NCI-H748 (cell line): ENCODE data around the gene EXOC3L4.
"Not testable (repeated sequence)": the region's sequence is repeated elsewhere in the genome, so short reads cannot be mapped to it uniquely, and the experiment has no call there.

Experiments used
- DNase-seq: peaks from one replicate; lab custom pipeline; 2025; ENCODE audit not compliant: unreplicated experiment; lab: John Stamatoyannopoulos, UW

Gene EXOC3L4

DNA sequence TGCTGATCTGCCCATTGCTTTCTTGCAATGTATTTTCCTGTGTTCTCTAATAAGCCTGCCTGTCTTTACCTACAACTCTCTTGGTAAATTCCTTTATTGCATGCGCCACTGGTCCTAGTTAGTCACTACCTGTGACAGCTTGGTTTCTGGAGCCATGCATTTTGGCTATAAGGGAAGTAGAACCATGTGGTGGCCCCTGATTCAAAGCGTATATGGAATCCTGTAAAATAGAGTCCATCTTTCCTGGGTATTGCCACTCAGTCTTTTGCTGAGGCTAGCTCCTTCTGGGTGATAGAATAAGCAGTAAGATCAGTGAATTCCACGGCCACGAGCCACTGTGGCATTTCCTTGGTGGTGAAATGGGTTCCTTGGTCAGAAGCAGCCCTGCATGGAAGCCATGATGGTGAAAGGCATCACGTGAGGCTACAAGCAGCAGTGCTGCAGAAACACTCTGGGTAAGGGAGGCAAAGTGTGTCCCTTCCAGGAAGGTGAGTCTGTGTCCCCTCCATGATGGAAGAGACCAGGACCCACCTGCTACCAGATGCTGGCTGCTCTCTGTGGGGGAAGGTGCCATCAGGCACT lies 48.3 kb downstream of the EXOC3L4 start:
- DNase-seq: no peak

DNA sequence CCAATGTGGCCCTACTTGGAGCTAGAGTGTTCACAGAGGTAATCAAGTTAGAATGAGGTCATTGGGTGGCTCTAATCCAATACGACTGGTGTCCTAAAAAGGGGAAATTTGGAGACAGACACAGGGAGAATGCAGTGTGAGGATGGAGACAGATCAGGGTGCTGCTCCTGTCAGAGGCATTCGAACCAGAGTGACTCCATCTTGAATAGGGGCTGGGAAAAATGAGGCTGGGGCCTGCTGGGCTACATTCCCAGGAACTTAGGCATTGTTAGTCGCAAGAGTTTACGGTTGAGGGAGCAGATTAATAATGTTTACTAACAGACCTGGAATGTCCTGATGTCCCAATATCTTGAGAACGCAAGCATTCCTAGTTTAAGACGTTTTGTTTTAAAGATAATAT lies 49.0 kb downstream of the EXOC3L4 start:
- no peak for DNase-seq

DNA sequence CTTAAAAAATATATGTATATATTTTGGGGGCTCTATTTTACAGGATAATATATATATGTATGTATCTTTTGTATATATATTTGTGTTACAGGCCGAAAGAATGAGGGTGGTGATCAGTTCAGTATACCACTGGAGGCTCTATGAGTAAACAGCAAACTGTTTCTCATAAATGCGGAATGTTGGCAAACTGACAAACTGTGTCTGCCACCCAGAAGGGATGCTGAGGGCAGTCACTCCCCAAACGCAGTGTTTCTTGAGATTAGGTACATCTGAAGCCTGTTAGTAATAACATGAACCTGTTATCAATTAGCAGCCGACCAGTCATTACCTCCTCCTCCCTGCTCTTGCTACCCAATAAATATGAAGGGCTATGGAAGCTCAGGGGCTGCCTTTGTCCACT lies 49.6 kb downstream of the EXOC3L4 start:
- no peak for DNase-seq

DNA sequence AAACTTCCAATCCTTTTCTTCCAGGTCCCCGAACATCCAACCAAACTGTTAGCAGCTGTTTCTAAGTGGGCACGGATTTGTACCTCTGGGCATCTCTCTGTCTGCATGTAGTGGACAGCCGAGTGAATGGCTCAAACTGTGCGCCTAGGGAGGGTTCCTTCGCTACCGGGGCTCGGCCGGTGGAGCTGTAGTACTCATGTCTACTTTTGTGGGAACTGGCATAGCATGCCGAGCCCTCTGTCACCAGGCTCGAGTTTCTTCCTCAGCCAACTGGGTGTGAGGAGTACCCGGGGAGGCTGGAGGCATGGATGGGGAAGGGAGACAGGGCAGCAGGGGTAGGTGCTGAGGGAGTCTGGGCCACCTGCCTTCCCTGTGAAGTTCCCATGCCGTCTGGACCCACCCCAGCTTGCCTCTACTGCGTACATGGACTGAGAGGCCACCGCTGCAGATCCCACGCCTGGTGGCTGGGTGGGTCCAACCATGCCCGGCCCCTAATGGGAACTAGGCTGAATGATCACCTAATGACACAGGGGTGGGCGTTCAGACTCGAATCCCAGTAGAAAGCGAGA lies 51.7 kb downstream of the EXOC3L4 start:
- no peak for DNase-seq

DNA sequence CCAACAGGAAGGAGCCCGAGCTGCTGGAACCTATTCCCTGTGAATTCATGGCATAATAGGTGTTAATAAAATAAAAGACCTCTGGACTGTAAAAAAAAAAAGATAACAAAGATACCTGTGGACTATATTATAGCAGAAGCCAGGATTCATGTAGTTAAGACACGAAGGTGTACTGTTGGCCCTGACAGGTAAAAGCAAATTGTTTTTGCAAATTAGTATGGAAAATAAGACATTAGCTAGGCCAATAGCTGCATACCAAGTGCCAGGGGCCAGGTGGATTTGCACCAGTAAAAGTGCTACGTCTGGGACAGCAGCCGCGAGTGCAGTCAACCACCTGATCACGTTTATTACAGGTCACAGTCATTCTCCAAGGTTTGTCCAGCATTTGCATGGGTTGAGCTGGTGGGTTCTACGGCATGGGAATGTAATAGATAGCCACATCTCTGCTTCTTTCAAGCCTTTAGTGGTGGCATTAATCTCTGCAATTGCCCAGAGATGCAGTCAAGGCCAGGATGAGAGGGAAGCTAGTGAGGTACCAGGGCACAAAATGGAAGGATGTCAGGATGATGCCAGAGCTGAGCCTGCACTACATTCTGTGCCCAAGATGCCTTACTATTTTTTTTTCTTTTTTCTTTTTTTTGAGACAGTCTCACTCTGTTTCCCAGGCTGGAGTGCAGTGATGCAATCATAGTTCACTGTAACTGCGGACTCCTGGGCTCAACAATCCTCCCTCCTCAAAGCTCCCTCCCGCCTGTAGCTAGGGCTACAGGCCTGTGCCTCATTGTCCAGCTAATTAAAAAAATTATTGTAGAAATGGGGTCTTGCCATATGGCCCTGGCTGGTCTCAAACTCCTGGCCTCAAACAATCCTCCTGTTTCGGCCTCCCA lies 55.1 kb downstream of the EXOC3L4 start:
- DNase-seq: no peak

DNA sequence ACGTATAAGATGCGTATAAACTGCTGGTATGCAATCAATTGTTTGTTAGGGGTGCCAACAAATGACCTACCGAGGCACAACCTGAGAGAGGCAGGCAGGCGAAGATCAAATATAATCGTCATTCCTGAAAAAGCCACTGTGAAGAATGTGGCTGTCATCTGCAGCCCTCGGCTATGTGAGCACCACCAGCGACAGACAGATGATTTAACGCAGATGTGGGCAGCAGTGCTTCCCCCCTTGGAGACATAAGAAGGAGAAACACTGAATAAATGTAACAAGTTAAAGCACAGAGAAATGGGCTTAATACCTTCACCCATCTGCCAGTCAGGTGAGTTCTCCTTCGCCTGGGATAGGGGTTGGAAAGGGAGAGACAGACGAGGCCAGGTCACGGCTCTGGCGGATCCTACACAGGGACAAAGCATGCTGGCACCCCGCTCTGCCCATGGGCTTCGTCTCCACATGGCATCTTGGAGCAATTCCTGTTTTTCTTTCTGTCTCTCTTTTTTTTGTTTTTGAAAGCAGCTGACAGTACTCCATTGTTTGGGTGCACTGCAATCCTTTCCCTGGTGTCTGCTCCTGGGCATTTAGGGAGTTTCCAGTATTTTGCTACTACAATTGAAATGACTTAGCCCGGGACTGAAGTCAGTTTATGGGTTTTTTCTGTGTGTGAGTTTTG lies 56.9 kb downstream of the EXOC3L4 start:
- no peak for DNase-seq

DNA sequence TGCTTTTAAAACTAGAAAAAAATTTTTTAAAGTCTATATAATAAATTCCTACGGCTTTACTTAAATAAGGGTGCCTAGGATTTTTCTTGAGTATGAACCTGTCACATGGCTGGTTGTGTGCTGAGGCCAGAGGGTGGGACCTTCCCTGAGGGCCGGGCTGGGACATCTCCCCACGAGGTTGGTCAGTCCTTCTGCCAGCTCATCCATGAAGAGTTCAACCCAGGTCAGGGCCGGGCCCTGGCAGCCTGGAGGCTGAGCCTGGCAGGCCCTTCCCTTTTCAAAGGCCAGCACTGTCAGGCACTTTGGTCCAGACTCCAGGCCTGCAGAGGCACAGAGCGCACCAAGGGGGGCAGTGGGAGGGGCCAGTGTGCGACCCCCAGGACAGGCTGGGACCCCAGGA lies 60.5 kb downstream of the EXOC3L4 start:
- no peak for DNase-seq

DNA sequence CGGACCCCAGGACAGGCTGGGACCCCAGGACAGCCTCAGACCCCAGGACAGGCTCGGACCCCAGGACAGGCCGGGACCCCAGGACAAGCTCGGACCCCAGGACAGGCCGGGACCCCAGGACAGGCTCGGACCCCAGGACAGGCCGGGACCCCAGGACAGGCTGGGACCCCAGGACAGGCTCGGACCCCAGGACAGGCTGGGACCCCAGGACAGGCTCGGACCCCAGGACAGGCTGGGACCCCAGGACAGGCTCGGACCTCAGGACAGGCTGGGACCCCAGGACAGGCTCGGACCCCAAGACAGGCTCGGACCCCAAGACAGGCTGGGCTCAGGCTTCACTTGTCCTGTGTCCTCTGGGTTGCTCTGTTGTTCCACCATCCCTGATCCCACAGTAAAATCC lies 60.9 kb downstream of the EXOC3L4 start:
- not testable (repeated sequence) for DNase-seq

DNA sequence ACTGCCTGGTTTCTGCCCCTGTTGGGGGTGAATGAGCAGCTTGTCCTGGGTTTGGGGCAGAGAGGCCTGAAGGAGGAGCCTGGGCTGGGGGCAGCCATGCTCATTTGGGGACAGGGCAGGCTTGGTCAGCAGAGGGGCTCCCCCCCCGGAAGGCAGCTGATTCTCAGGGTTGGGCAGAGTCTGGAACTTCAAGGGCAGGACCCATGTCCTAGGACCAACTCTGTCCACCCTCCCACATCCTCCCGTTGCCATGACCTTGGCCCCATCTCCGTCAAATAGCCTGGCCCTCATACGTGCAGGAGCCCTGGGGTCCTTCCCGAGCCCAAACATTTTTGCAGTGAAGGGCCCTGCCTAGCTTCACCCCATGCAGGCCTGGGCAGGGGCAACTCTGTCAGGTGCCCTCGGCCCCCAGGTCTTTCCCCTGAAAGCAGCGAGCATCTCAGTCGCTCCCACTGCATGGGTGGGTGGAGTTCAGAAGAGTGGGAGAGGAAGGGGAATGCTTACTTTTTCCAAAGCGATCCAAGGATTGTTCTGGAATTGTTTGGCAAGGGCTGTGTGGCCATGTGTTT lies 61.4 kb downstream of the EXOC3L4 start:
- no peak for DNase-seq

DNA sequence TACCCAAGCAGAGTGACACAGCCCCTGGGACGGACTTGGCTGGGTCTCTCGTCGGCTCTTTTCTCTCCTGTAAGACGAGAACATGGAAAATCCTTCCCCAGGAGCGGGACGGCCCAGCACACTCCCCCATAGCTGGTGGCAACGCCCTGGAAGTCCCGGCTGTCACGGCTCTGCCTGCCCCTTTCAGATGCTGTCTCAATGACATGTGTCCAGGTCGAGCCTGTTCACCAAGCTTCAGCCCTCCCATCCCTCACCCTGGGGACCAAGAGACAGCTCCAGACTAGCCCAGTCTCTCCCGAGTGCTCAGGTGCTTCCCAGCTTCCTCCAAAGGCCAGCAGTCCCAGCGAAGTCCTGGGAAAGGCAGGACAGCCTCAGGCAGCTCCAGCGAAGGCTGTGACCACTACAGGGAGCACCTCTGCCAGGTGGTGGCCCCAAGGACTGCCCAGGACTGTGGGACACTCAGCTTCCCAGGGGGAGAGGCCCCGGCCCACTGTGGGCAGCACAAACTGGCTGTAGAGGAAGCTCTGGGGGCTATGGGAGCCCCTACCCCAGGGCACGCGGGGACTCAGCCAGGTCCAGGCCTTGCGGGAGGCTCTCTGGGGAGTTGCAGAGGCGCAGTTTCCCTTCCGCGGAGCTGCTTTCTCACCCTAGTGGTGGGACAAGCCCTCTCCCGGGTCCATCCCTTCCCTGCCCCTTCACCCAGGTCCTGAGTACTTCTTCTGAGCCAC lies 62.3 kb downstream of the EXOC3L4 start:
- no peak for DNase-seq

DNA sequence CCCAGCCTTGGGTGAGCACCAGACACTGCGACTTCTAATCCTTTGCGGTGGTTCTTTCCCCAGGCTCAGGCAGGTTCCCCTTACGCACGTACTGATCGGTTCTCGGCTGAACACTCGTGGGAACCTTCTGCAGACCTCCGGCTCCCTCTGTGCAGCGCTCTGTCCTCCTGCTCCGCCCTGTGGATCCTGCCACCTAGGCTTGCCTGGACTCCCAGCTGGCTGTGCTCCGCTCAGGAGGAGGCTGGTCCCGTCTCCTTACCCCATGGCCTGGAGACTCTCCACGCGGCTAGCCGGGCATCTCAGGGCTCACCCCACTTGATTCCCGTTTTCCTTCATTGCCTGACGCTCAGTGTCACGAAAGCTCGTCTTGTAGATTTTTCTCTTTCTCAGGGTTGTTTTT lies 63.4 kb downstream of the EXOC3L4 start:
- no peak for DNase-seq

DNA sequence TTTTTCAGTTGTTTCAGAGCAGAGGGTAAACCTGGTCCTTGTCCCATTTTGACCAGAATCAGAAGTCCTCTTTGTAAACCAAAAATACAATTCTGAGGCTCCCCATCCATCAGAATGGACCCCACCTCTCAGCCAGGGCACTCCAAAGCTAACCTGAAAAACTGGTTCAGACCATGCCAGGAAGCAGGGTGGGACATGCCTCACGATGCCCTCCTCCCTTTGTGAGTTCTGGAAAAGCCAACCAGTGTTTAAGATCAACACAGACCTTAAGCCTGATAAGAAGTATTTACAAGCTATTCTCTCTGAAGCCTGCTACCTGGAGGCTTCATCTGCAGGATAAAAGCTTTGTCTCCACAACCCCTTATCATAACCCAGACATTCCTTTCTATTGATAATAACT lies 64.2 kb downstream of the EXOC3L4 start:
- peak; percentile 44 for DNase-seq
